ENCODE results near the gene TMEM150C.
"Not testable (repeated sequence)": the region's sequence is repeated elsewhere in the genome, so short reads cannot be mapped to it uniquely, and the experiment has no call there.

Gene TMEM150C

DNA sequence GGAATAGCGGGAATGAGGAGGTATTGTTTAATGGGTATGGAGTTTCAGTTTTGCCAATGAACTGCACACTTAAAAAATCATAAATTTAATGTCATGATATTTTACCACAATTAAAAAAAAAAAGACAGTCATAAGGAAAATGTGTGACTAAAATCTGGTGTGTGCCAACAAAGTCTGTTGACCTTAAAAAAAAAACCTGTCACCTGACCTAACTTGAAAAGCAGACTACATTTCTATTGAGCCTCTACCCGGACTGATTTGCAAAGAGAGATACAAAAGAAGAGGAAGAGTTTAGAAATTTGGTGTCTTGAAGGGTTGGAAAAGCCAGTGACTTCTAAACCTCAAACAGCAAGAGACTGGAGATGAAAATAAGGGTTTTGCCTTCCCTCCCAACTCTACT is 48.4 kb downstream of the TMEM150C start:
- DNase-seq: no peak

- no peak for DNase-seq
Observed at GRCh38 chr4:82510216-82510615, 51.6 kb downstream of the TMEM150C start.

- no peak for DNase-seq
Observed at GRCh38 chr4:82508806-82509428, 52.9 kb downstream of the TMEM150C start.

DNA sequence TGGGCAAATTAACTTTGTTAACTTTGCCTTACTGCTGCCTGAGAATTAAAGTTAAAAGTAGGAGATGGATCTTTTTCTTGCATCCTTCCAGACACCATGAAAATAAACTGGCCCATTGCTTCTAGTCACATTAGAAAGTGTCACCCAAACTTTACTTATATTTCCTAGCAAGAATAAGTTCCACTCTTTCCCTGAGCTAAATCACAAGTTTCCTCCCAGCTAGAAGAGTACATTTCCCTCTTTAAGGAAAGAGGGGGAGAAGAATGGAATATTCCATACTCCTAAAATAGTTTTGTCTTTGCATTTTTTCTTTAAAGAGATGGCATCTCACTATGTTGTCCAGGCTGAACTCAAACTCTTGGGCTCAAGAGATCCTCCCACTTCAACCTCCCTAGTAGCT is 53.8 kb downstream of the TMEM150C start:
- DNase-seq: no peak

GRCh38 chr4:82501154-82501442 is 60.7 kb downstream of the TMEM150C start:
- no peak for DNase-seq

GRCh38 chr4:82500435-82501153 is 61.2 kb downstream of the TMEM150C start:
- DNase-seq: peak; percentile 23

GRCh38 chr4:82499738-82500434 is 61.9 kb downstream of the TMEM150C start:
- DNase-seq: no peak

DNA sequence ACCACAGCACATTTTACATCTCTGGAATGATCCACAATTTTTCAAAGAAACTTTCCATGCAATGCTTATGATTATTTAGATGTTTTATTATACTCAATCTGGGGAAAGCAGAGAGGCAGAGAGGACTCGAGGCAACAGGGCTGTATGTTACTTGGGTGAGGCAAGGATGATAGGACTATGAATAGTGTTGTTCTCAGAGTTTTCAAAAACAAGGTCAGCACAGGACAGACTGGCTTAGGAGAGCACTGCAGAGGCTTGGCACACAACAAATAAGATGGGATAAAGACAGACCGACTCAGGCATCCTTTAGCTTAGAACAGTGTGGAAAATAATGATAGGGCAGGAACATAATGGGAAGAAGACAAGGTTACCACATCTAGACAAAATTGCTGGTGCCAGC is 65.4 kb downstream of the TMEM150C start:
- DNase-seq: no peak

DNA sequence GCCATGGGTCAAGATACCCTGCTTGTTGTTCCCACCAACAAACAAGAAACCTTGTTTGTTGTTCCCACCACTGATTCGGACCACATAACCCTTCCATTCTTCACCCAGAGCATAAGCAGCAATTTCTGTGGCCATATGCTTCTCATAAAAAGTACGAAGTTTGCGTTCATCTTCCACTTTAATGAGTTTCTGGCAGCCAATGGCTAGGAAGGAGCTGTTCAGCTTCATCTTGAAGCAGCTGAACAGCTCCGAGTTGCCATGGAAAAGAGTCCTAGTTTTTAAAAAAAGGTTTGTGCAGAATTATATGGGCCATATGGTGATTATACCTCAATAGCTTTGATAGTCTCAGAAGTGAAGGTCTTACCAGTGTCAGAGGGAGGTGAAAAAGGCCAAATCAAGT is 66.1 kb downstream of the TMEM150C start:
- DNase-seq: no peak

GRCh38 chr4:82493721-82494425 is 67.9 kb downstream of the TMEM150C start:
- DNase-seq: peak; percentile 67

DNA sequence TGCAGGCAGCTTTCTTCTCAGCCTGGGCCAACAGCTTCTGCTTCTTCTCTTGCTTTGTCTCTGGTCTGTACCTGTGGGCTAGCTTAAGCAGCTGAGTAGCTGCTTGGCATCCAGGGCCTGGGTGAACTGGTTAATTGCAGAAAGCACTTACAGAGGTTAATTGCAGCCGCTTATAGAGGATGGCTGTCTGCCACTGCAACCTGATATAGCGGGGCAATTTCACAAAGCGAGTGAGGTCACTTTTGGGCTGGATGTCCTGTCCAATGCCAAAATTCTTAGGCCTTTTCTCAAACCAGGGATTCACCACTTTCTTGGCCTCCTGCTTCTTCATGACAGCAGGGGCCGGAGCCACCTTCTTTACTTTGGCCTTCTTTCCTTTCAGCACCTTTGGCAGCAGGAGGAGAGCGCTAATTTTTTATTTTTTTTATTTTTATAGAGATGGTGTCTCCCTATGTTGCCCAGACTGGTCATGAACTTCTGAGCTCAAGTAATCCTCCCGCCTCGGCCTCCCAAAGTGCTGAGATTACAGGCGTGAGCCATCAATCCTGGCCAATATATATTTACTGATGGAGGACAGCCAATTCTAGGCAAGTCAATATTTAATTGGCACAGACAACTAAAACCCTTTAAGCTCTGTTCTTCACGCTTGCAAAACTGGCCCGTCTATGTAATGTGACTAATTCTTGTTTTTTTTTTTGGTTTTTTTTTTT is 70.4 kb downstream of the TMEM150C start:
- DNase-seq: no peak

GRCh38 chr4:82489987-82490386 is 71.8 kb downstream of the TMEM150C start:
- DNase-seq: no peak

- no peak for DNase-seq
Observed at GRCh38 chr4:82489076-82489475, 72.7 kb downstream of the TMEM150C start.

GRCh38 chr4:82484996-82485783 is 76.6 kb downstream of the TMEM150C start:
- DNase-seq: no peak

DNA sequence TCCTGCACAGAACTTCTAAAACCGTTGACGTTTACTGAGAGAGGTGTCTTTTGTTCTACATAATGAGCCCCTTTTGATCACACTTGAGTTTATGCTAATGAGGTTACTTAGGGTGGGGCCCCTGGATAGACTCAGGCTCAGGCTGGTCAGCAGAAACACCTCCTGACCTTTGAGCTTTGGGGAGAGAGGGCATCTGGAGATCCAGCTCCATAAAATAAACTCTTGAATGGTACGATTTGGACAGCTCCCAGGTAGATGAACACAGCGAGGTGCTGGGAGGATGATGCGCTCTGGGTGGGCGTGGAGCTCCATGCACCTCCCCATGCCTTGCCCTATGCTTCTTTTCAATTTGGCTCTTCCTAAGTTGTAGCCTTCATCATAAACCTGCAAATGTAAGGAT is 79.4 kb downstream of the TMEM150C start:
- no peak for DNase-seq

GRCh38 chr4:82481506-82481840 is 80.3 kb downstream of the TMEM150C start:
- no peak for DNase-seq

GRCh38 chr4:82480771-82481505 is 80.8 kb downstream of the TMEM150C start:
- DNase-seq: no peak

GRCh38 chr4:82479562-82479961 is 82.2 kb downstream of the TMEM150C start:
- no peak for DNase-seq

DNA sequence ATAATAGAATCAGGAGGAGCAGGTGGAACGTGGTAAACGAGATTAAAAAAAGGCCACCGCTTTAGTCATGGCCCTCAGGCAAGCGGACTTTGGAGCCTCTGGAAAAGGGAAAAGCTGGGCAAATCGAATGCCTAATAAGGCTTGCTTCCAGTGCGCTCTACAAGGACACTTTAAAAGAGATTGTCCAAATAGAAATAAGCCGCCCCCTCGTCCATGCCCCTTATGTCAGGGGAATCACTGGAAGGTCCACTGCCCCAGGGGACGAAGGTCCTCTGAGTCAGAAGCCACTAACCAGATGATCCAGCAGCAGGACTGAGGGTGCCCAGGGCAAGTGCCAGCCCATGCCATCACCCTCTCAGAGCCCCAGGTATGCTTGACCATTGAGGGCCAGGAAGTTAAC is 84.3 kb downstream of the TMEM150C start:
- not testable (repeated sequence) for DNase-seq

- not testable (repeated sequence) for DNase-seq
Observed at GRCh38 chr4:82475931-82476330, 85.9 kb downstream of the TMEM150C start.

GRCh38 chr4:82473621-82474164 is 88.1 kb downstream of the TMEM150C start:
- no peak for DNase-seq

All from fibroblast of skin of scalp (primary cell).